Peyer's patch (tissue), 4 donors: ENCODE data around the gene MEF2C.

ENCODE experiments used
- CTCF ChIP-seq, 6 experiments: fragments of 450-650 bp in 4 of 6; fragments of 200-600 bp in 2 of 6; sonication (generic) in 1 of 6; IDR thresholded peaks; one replicate each; pipeline ENCODE4 v1.5.1; 2017 to 2019; ENCODE audit warnings: antibody characterized with exemption in 6 of 6, mild to moderate bottlenecking in 3 of 6, moderate library complexity in 1 of 6
- POLR2A ChIP-seq, 2 donors: fragments of 450-650 bp; IDR thresholded peaks; one replicate each; pipeline ENCODE4 v1.5.1; 2017; ENCODE audit warnings: antibody characterized with exemption in 2 of 2, mild to moderate bottlenecking in 2 of 2, moderate library complexity in 2 of 2

- TF ChIP-seq CTCF (IDR thresholded peaks at IDR 0.05), result no peak
- TF ChIP-seq POLR2A (IDR thresholded peaks at IDR 0.05), result no peak
Measured at GRCh38 chr5:88888291-88888690, 5.3 kb upstream of the MEF2C start.
